CD4-positive, alpha-beta T cell treated with Interleukin-2 at 100 ng/mL for 4 hours (primary cell): Measurements from ENCODE around the gene SLC22A2.
"Not testable (repeated sequence)": the region's sequence is repeated elsewhere in the genome, so short reads cannot be mapped to it uniquely, and the experiment has no call there.

Experiments
- DNase-seq: peaks from one replicate; pipeline ENCODE4 v3.0.0-alpha.2; 2020; ENCODE audit warnings: low spot score

The SLC22A2 gene

GRCh38 chr6:160258346-160259142 is at the start of gene SLC22A2:
SLC22A2 (minus strand) TSS chr6:160258821; CDS start chr6:160258757, 64 bp downstream.
- DNase-seq: no peak

GRCh38 chr6:160305926-160306713 is 47.5 kb upstream of the SLC22A2 start:
- no peak for DNase-seq

- no peak for DNase-seq
Measured at GRCh38 chr6:160303806-160304205, 45.2 kb upstream of the SLC22A2 start.

GRCh38 chr6:160302431-160303082 is 43.9 kb upstream of the SLC22A2 start:
- not testable (repeated sequence) for DNase-seq

- no peak for DNase-seq
Measured at GRCh38 chr6:160301339-160301738, 42.7 kb upstream of the SLC22A2 start.

- DNase-seq: no peak
Measured at GRCh38 chr6:160300076-160300695, 41.6 kb upstream of the SLC22A2 start.

- no peak for DNase-seq
Measured at GRCh38 chr6:160299559-160299958, 40.9 kb upstream of the SLC22A2 start.

GRCh38 chr6:160298121-160298520 is 39.5 kb upstream of the SLC22A2 start:
- DNase-seq: no peak

GRCh38 chr6:160297310-160297709 is 38.7 kb upstream of the SLC22A2 start:
- no peak for DNase-seq

- no peak for DNase-seq
Measured at GRCh38 chr6:160293844-160294243, 35.2 kb upstream of the SLC22A2 start.

GRCh38 chr6:160285541-160286105 is 27.0 kb upstream of the SLC22A2 start:
- no peak for DNase-seq

- no peak for DNase-seq
Measured at GRCh38 chr6:160284575-160284974, 26.0 kb upstream of the SLC22A2 start.

GRCh38 chr6:160282444-160282843 is 23.8 kb upstream of the SLC22A2 start:
- no peak for DNase-seq

- no peak for DNase-seq
Measured at GRCh38 chr6:160279850-160280249, 21.2 kb upstream of the SLC22A2 start.

GRCh38 chr6:160278786-160279310 is 20.2 kb upstream of the SLC22A2 start:
- no peak for DNase-seq

- DNase-seq: no peak
Measured at GRCh38 chr6:160278311-160278710, 19.7 kb upstream of the SLC22A2 start.

GRCh38 chr6:160277546-160277945 is 18.9 kb upstream of the SLC22A2 start:
- no peak for DNase-seq

- no peak for DNase-seq
Measured at GRCh38 chr6:160277144-160277543, 18.5 kb upstream of the SLC22A2 start.

GRCh38 chr6:160276126-160276525 is 17.5 kb upstream of the SLC22A2 start:
- no peak for DNase-seq

- no peak for DNase-seq
Measured at GRCh38 chr6:160275511-160276003, 16.9 kb upstream of the SLC22A2 start.

GRCh38 chr6:160274871-160275510 is 16.4 kb upstream of the SLC22A2 start:
- DNase-seq: no peak
